Activated effector memory CD4-positive, alpha-beta T cell treated with anti-CD3 and anti-CD28 coated beads, Interleukin-2, amount 50 U/mL, for 16 hours (primary cell): Measurements from ENCODE around the gene LSM14B.

Experiments used
- DNase-seq: peaks from one replicate; pipeline ENCODE4 v3.0.0-alpha.2; 2020

Gene LSM14B

GRCh38 chr20:62133051-62133845 lies 11.0 kb downstream of the LSM14B start:
- DNase-seq, result no peak

GRCh38 chr20:62133864-62134263 lies 11.6 kb downstream of the LSM14B start:
- DNase-seq, result no peak

GRCh38 chr20:62134735-62135231 lies 12.5 kb downstream of the LSM14B start:
- no peak for DNase-seq

- no peak for DNase-seq
Measured at GRCh38 chr20:62135573-62136266, 13.4 kb downstream of the LSM14B start.

- peak; percentile 89 for DNase-seq
Measured at GRCh38 chr20:62136283-62137091, 14.2 kb downstream of the LSM14B start.

- no peak for DNase-seq
Measured at GRCh38 chr20:62137092-62137384, 14.8 kb downstream of the LSM14B start.

- no peak for DNase-seq
Measured at GRCh38 chr20:62137478-62138203, 15.4 kb downstream of the LSM14B start.

- DNase-seq, result no peak
Measured at GRCh38 chr20:62138204-62138543, 15.9 kb downstream of the LSM14B start.

- DNase-seq, result no peak
Measured at GRCh38 chr20:62138912-62139311, 16.6 kb downstream of the LSM14B start.

GRCh38 chr20:62139636-62140035 lies 17.4 kb downstream of the LSM14B start:
- DNase-seq, result no peak

- DNase-seq, result no peak
Measured at GRCh38 chr20:62141043-62141396, 18.7 kb downstream of the LSM14B start.

GRCh38 chr20:62141397-62142251 lies 19.3 kb downstream of the LSM14B start:
- DNase-seq, result peak; percentile 69

- peak; percentile 72 for DNase-seq
Measured at GRCh38 chr20:62142252-62143080, 20.2 kb downstream of the LSM14B start.

- peak; percentile 95 for DNase-seq
Measured at GRCh38 chr20:62143081-62143956, 21.0 kb downstream of the LSM14B start, which contains the start of the genes PSMA7 and SS18L1. PSMA7 (minus strand) TSS chr20:62143394; CDS start chr20:62143303, 91 bp downstream. SS18L1 (plus strand) TSS chr20:62143769; CDS start chr20:62143821, 52 bp downstream.

- peak; percentile 86 for DNase-seq
Measured at GRCh38 chr20:62143957-62144825, 21.9 kb downstream of the LSM14B start.

GRCh38 chr20:62145688-62146018 lies 23.4 kb downstream of the LSM14B start:
- DNase-seq, result no peak

- no peak for DNase-seq
Measured at GRCh38 chr20:62146019-62146755, 23.9 kb downstream of the LSM14B start.

GRCh38 chr20:62147125-62147524 lies 24.9 kb downstream of the LSM14B start:
- DNase-seq, result no peak
